Measurements from ENCODE around the gene MTMR10. TPM values are rescaled to one million over a fixed set of nuclear protein-coding genes. Genes with fewer than 3 reads are reported as not detected.

Gene MTMR10
- total and polyA plus RNA-seq, 3 donors from 2014 or later: 27.0 to 36.6 (median 35.4) TPM

- no peak for DNase-seq
- intact Hi-C loops (cut with DNase I; ENCODE audit: low total_unique reads): no loop called here
- 57 to 60% methylated on average over 7 of the region's 7 CpGs for WGBS, 2 donors
- H3K4me3 ChIP-seq: no peak overlapping the region
- H3K9me3 ChIP-seq: no peaks in the 10 kb centered on the region
- no peak overlapping the region for H3K27ac ChIP-seq
- no peaks in the 10 kb centered on the region for H3K4me1 ChIP-seq
- no peaks in the 10 kb centered on the region for H3K27me3 ChIP-seq
- H3K36me3 ChIP-seq (ENCODE audit: low read depth, missing control alignments): no peaks in the 10 kb centered on the region
- TF ChIP-seq POLR2A (IDR thresholded peaks at IDR 0.05) (no peak), CTCF (IDR thresholded peaks at IDR 0.05) (no peak)
These were observed 37.6 kb downstream of the MTMR10 start for GRCh38 chr15:30953731-30954378.

GRCh38 chr15:30953183-30953582, 38.2 kb downstream of the MTMR10 start:
- Histone ChIP-seq H3K9me3 (no peaks in the 10 kb centered on the region), H3K36me3 (ENCODE audit: low read depth, missing control alignments) (no peaks in the 10 kb centered on the region), H3K4me1 (no peaks in the 10 kb centered on the region), H3K27me3 (no peaks in the 10 kb centered on the region), H3K27ac (no peak overlapping the region), H3K4me3 (no peak overlapping the region)
- no peak for DNase-seq
- intact Hi-C loops (cut with DNase I; ENCODE audit: low total_unique reads): no loop called here
- 73 to 74% methylated on average over 7 of the region's 7 CpGs for WGBS, 2 donors
- no peak for TF ChIP-seq CTCF (IDR thresholded peaks at IDR 0.05)
- TF ChIP-seq POLR2A (IDR thresholded peaks at IDR 0.05): no peak

GRCh38 chr15:30943654-30944335, 47.6 kb downstream of the MTMR10 start:
- no peaks in the 10 kb centered on the region for H3K9me3 ChIP-seq
- H3K4me1 ChIP-seq: no peaks in the 10 kb centered on the region
- H3K4me3 ChIP-seq: no peak overlapping the region
- intact Hi-C loops (cut with DNase I; ENCODE audit: low total_unique reads): no loop called here
- no peaks in the 10 kb centered on the region for H3K36me3 ChIP-seq (ENCODE audit: low read depth, missing control alignments)
- no peak overlapping the region for H3K27ac ChIP-seq
- no peak for DNase-seq
- no peaks in the 10 kb centered on the region for H3K27me3 ChIP-seq
- TF ChIP-seq CTCF (IDR thresholded peaks at IDR 0.05) (no peak), POLR2A (IDR thresholded peaks at IDR 0.05) (no peak)
- 92 to 93% methylated on average over 8 of the region's 8 CpGs for WGBS, 2 donors

- Histone ChIP-seq H3K4me1 (no peaks in the 10 kb centered on the region), H3K36me3 (ENCODE audit: low read depth, missing control alignments) (no peaks in the 10 kb centered on the region), H3K27ac (no peak overlapping the region), H3K9me3 (no peaks in the 10 kb centered on the region), H3K4me3 (no peak overlapping the region), H3K27me3 (no peaks in the 10 kb centered on the region)
- intact Hi-C loops (cut with DNase I; ENCODE audit: low total_unique reads): no loop called here
- 83 to 89% methylated on average over 14 to 15 of the region's 15 CpGs for WGBS, 2 donors
- DNase-seq: no peak
- TF ChIP-seq POLR2A (IDR thresholded peaks at IDR 0.05): no peak
These were observed 49.9 kb downstream of the MTMR10 start for GRCh38 chr15:30941520-30941919.

- intact Hi-C loops (cut with DNase I; ENCODE audit: low total_unique reads): no loop called here
These were observed 51.1 kb downstream of the MTMR10 start for GRCh38 chr15:30940359-30940758.

More at GRCh38 chr15:30940359-30940758, 51.1 kb downstream of the MTMR10 start:
- H3K36me3 ChIP-seq (ENCODE audit: low read depth, missing control alignments): no peaks in the 10 kb centered on the region
- TF ChIP-seq POLR2A (IDR thresholded peaks at IDR 0.05) (no peak), CTCF (IDR thresholded peaks at IDR 0.05) (no peak)
- no peaks in the 10 kb centered on the region for H3K9me3 ChIP-seq
- H3K27ac ChIP-seq: no peak overlapping the region
- no peaks in the 10 kb centered on the region for H3K27me3 ChIP-seq
- H3K4me1 ChIP-seq: no peaks in the 10 kb centered on the region
- DNase-seq: no peak
- no peak overlapping the region for H3K4me3 ChIP-seq
- 90 to 91% methylated on average over 4 of the region's 4 CpGs for WGBS, 2 donors
